GM21786 (cell line): Measurements from ENCODE around the gene OSBPL8.
A peak's percentile ranks its signal among the peaks of the same experiment; 100 is the strongest.
"Not testable (repeated sequence)": the region's sequence is repeated elsewhere in the genome, so short reads cannot be mapped to it uniquely, and the experiment has no call there.

Experiments used
- ATAC-seq: cut with Tn5 transposase; IDR thresholded peaks from one replicate; pipeline ENCODE4 v1.9.1; 2021; ENCODE audit not compliant: unreplicated experiment

OSBPL8 gene

DNA sequence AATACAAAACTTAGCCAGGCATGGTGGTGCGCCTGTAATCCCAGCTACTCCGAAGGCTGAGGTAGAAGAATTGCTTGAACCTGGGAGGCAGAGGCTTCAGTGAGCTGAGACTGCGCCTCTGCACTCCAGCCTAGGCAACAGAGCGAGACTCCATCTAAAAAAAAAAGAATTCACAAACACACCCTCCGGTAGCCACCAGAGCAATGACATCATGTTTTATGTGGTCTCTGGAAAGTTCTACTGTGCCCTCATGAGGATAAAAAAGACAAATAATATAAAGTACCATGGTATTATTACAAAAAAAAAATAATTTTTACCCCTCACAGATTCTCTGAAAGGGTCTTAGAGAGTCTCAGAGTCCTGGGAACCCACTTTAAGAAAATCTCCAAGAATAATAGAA is 81.5 kb downstream of the OSBPL8 start:
- ATAC-seq: no peak

GRCh38 chr12:76472862-76473261 is 86.7 kb downstream of the OSBPL8 start:
- ATAC-seq: not testable (repeated sequence)

DNA sequence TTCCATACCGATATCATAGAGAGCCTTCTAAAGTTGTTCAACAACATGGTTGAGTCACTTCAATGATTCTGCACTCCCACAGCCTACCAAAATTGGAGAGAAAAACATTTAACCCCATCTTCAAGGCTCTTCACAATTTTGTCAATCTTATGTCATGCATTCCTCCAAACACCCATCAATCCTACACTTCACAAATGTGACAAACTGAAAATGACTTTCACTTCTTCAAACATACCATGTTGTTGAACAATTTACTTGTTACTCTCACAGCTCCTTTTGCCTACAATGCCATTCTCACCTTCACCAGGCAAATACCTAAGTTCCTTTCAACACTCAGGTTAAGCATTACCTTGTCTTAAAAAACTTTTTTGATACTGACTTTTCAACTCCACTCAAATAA is 88.0 kb downstream of the OSBPL8 start:
- no peak for ATAC-seq

- ATAC-seq: peak; percentile 95
Observed at GRCh38 chr12:76470028-76470939, 89.3 kb downstream of the OSBPL8 start.

- no peak for ATAC-seq
Observed at GRCh38 chr12:76464631-76465166, 94.9 kb downstream of the OSBPL8 start.

GRCh38 chr12:76462668-76463224 is 96.8 kb downstream of the OSBPL8 start:
- ATAC-seq: no peak

GRCh38 chr12:76460807-76461206 is 98.8 kb downstream of the OSBPL8 start:
- no peak for ATAC-seq

- no peak for ATAC-seq
Observed at GRCh38 chr12:76457818-76458217, 101.8 kb downstream of the OSBPL8 start.

GRCh38 chr12:76457010-76457409 is 102.6 kb downstream of the OSBPL8 start:
- ATAC-seq: no peak

- ATAC-seq: peak; percentile 97
Observed at GRCh38 chr12:76455582-76456345, 103.8 kb downstream of the OSBPL8 start.

- no peak for ATAC-seq
Observed at GRCh38 chr12:76451528-76451927, 108.0 kb downstream of the OSBPL8 start.

- no peak for ATAC-seq
Observed at GRCh38 chr12:76450690-76451089, 108.9 kb downstream of the OSBPL8 start.

GRCh38 chr12:76449993-76450392 is 109.6 kb downstream of the OSBPL8 start:
- no peak for ATAC-seq

DNA sequence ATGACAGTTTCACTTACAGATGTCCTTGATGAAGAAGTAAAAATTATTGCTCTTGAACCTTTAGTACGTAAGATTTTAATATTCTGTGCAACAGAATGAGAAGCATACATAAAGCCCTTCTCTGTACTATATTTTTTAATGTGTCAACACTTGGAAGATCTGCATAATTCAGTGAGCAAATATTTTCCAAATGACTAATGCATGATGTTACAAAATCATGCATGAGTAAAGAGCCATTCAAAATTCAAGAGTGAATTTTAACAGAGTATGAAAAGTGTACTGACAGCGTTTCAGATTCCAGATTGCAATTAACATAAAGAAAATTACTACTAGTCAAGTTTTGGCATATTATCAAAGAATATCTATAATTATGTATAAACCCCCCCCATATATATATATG is 110.0 kb downstream of the OSBPL8 start:
- ATAC-seq: no peak

GRCh38 chr12:76449016-76449415 is 110.6 kb downstream of the OSBPL8 start:
- ATAC-seq: no peak

GRCh38 chr12:76446090-76446489 is 113.5 kb downstream of the OSBPL8 start:
- ATAC-seq: no peak

DNA sequence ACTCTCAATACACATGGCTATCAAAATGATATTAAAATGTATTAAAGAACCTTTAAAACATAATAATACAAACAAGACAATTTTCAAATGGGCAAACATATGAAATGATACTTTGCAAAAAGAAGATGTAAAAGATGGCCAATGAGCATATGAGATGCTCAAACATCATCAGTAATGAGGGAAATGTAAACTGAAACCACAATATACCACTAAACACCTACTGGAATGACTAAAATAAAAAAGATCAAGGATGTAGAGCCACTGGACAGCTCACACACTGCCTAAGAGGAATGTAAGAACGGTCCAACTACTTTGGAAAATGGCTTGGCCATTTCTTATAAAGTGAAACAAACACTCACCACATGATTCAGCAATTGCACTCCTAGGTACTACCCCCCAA is 114.1 kb downstream of the OSBPL8 start:
- no peak for ATAC-seq

DNA sequence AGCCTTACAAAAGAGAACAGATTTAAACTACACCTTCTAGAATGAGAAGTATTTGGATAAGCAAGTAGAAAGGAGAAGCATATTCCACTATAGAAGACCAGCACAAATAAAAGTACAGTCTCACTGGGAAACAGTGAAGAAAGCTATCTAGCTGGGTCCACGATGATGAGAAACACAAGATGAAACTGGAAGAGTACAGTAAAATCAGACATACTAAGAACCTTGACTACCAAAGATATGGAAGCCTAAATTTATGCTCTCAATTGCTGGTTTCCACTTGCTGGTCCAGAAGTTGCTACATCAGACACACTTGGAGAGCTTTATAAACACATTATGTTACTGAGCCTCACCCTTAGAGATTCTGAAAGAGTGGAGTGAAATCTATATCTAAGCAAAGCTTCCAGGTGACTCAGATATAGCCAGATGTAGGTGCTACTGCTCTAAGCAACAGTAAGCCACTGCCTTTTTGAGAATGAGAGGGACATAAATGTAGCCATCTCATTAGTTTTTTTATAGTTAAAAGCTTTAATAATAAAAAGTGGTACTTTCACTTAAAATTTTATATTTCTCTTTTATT is 115.1 kb downstream of the OSBPL8 start:
- ATAC-seq: no peak

- no peak for ATAC-seq
Observed at GRCh38 chr12:76441016-76441415, 118.6 kb downstream of the OSBPL8 start.

DNA sequence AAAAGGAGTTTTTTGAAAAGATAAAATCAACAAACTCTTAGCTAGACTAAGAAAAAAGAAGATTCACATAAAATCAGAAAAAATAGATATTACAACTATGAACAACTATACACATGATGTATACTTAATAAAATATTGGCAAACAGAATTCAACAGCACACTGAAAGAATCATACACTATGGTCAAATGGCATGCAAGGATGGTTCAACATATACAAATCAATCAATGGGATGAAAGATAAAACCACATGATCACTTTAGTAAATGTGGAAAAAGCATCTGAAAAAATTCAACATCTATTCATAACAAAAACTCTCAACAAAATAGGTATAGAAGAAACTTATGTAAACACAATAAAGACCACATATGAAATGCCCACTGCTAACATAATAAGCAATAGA is 126.8 kb downstream of the OSBPL8 start:
- no peak for ATAC-seq

GRCh38 chr12:76428117-76428516 is 131.5 kb downstream of the OSBPL8 start:
- ATAC-seq: no peak
